ENCODE measurements around the gene NPY. TPM values are rescaled to one million over a fixed set of nuclear protein-coding genes. Genes with fewer than 3 reads are reported as not detected.
A peak's percentile ranks its signal among the peaks of the same experiment; 100 is the strongest.

Gene NPY
- total and polyA plus RNA-seq, 2 donors (not counting 1 experiment from before 2014, with no cell fraction given): not detected

- Histone ChIP-seq H3K79me2 (ENCODE audit: control insufficient read depth, insufficient read depth, low read length) (no peaks in the 10 kb centered on the region), H2AFZ (ENCODE audit: low read length) (no peak overlapping the region), H3K27me3 (ENCODE audit: control insufficient read depth, insufficient read depth, low read length) (no peaks in the 10 kb centered on the region), H3K4me3 (replicated peaks in 1 of 4; ENCODE audit: control extremely low read depth in 1 of 4, insufficient read depth in 1 of 4, low read depth in 3 of 4, low read length in 4 of 4) (no peak overlapping the region), H3K4me2 (ENCODE audit: extremely low read depth, insufficient read depth, low read length) (no peak overlapping the region), H3K4me1 (ENCODE audit: control insufficient read depth, extremely low read depth, insufficient read depth, low read length) (no peaks in the 10 kb centered on the region), H3K9me3 (ENCODE audit: control insufficient read depth, insufficient read depth, low read depth, low read length) (no peaks in the 10 kb centered on the region), H4K20me1 (ENCODE audit: control insufficient read depth, extremely low read depth, insufficient read depth, low read length) (no peaks in the 10 kb centered on the region), H3K36me3 (ENCODE audit: control insufficient read depth, insufficient read depth, low read length) (no peaks in the 10 kb centered on the region), H3K27ac (ENCODE audit: insufficient read depth, low read length) (no peak overlapping the region), H3K9ac (ENCODE audit: insufficient read depth, low read length) (no peak overlapping the region)
- TF ChIP-seq CTCF (conservative IDR thresholded peaks at IDR 0.05 in 1 of 2, IDR thresholded peaks at IDR 0.05 in 1 of 2; ENCODE audit: low read depth in 1 of 2, low read length in 2 of 2): peak in 1 of 2 donors; percentile 8
- no peak for TF ChIP-seq EZH2 (IDR thresholded peaks at IDR 0.05; ENCODE audit: low read length, missing control alignments)
- no peak for DNase-seq (ENCODE audit: low read depth in 2 of 2)
These were observed 34.3 kb downstream of the NPY start for GRCh38 chr7:24318326-24318725.

GRCh38 chr7:24319209-24319608 lies 35.2 kb downstream of the NPY start:
- H3K27ac ChIP-seq (ENCODE audit: insufficient read depth, low read length): no peak overlapping the region

GRCh38 chr7:24323961-24324480 lies 40.0 kb downstream of the NPY start:
- no peak overlapping the region for H3K4me3 ChIP-seq (replicated peaks in 1 of 4; ENCODE audit: control extremely low read depth in 1 of 4, insufficient read depth in 1 of 4, low read depth in 3 of 4, low read length in 4 of 4)
- H3K79me2 ChIP-seq (ENCODE audit: control insufficient read depth, insufficient read depth, low read length): no peaks in the 10 kb centered on the region
- H3K4me2 ChIP-seq (ENCODE audit: extremely low read depth, insufficient read depth, low read length): no peak overlapping the region
- no peaks in the 10 kb centered on the region for H3K36me3 ChIP-seq (ENCODE audit: control insufficient read depth, insufficient read depth, low read length)
- no peak overlapping the region for H2AFZ ChIP-seq (ENCODE audit: low read length)
- TF ChIP-seq CTCF (conservative IDR thresholded peaks at IDR 0.05 in 1 of 2, IDR thresholded peaks at IDR 0.05 in 1 of 2; ENCODE audit: low read depth in 1 of 2, low read length in 2 of 2) (no peak), EZH2 (IDR thresholded peaks at IDR 0.05; ENCODE audit: low read length, missing control alignments) (no peak)
- no peaks in the 10 kb centered on the region for H4K20me1 ChIP-seq (ENCODE audit: control insufficient read depth, extremely low read depth, insufficient read depth, low read length)
- no peaks in the 10 kb centered on the region for H3K9me3 ChIP-seq (ENCODE audit: control insufficient read depth, insufficient read depth, low read depth, low read length)
- no peak overlapping the region for H3K9ac ChIP-seq (ENCODE audit: insufficient read depth, low read length)
- no peak for DNase-seq (ENCODE audit: low read depth in 2 of 2)
- no peaks in the 10 kb centered on the region for H3K27me3 ChIP-seq (ENCODE audit: control insufficient read depth, insufficient read depth, low read length)
- no peaks in the 10 kb centered on the region for H3K4me1 ChIP-seq (ENCODE audit: control insufficient read depth, extremely low read depth, insufficient read depth, low read length)
- no peak overlapping the region for H3K27ac ChIP-seq (ENCODE audit: insufficient read depth, low read length)

More at GRCh38 chr7:24319209-24319608, 35.2 kb downstream of the NPY start:
- H3K4me3 ChIP-seq (replicated peaks in 1 of 4; ENCODE audit: control extremely low read depth in 1 of 4, insufficient read depth in 1 of 4, low read depth in 3 of 4, low read length in 4 of 4): no peak overlapping the region
- no peak overlapping the region for H3K9ac ChIP-seq (ENCODE audit: insufficient read depth, low read length)
- no peaks in the 10 kb centered on the region for H3K36me3 ChIP-seq (ENCODE audit: control insufficient read depth, insufficient read depth, low read length)
- no peaks in the 10 kb centered on the region for H4K20me1 ChIP-seq (ENCODE audit: control insufficient read depth, extremely low read depth, insufficient read depth, low read length)
- no peaks in the 10 kb centered on the region for H3K27me3 ChIP-seq (ENCODE audit: control insufficient read depth, insufficient read depth, low read length)
- no peaks in the 10 kb centered on the region for H3K4me1 ChIP-seq (ENCODE audit: control insufficient read depth, extremely low read depth, insufficient read depth, low read length)
- H3K4me2 ChIP-seq (ENCODE audit: extremely low read depth, insufficient read depth, low read length): no peak overlapping the region
- H3K9me3 ChIP-seq (ENCODE audit: control insufficient read depth, insufficient read depth, low read depth, low read length): no peaks in the 10 kb centered on the region
- no peaks in the 10 kb centered on the region for H3K79me2 ChIP-seq (ENCODE audit: control insufficient read depth, insufficient read depth, low read length)
- TF ChIP-seq EZH2 (IDR thresholded peaks at IDR 0.05; ENCODE audit: low read length, missing control alignments): no peak
- TF ChIP-seq CTCF (conservative IDR thresholded peaks at IDR 0.05 in 1 of 2, IDR thresholded peaks at IDR 0.05 in 1 of 2; ENCODE audit: low read depth in 1 of 2, low read length in 2 of 2): no peak
- DNase-seq (ENCODE audit: low read depth in 2 of 2): no peak
- H2AFZ ChIP-seq (ENCODE audit: low read length): no peak overlapping the region

Data from fibroblast of lung (primary cell).